IPS-15b (cell line): ENCODE measurements around the gene TMEM101.
A peak's percentile ranks its signal among the peaks of the same experiment; 100 is the strongest.
"Not testable (repeated sequence)": the region's sequence is repeated elsewhere in the genome, so short reads cannot be mapped to it uniquely, and the experiment has no call there.

Source experiments
- H3K27me3 ChIP-seq: one replicate; pipeline ENCODE4 v1.6.1; 2013; ENCODE audit warnings: low read length; ENCODE audit not compliant: control insufficient read depth, insufficient read depth
- H3K36me3 ChIP-seq: one replicate; pipeline ENCODE4 v1.6.1; 2013; ENCODE audit warnings: low read length; ENCODE audit not compliant: control insufficient read depth, insufficient read depth
- H3K4me1 ChIP-seq: one replicate; pipeline ENCODE4 v1.6.1; 2013; ENCODE audit warnings: mild to moderate bottlenecking, low read length; ENCODE audit not compliant: control insufficient read depth, insufficient read depth
- H3K4me3 ChIP-seq: one replicate; pipeline ENCODE4 v1.5.1; 2013; ENCODE audit warnings: low read depth, low read length
- H3K9ac ChIP-seq: one replicate; pipeline ENCODE4 v1.6.1; 2013; ENCODE audit warnings: low read depth, mild to moderate bottlenecking, low read length
- H3K9me3 ChIP-seq: one replicate; pipeline ENCODE4 v1.6.1; 2013; ENCODE audit warnings: mild to moderate bottlenecking, low read length; ENCODE audit not compliant: control insufficient read depth, insufficient read depth

The TMEM101 gene

GRCh38 chr17:44004761-44005526 is 9.8 kb downstream of the TMEM101 start:
- no peaks in the 10 kb centered on the region for H3K36me3 ChIP-seq
- peaks cover 28% of the 10 kb centered on the region for H3K27me3 ChIP-seq
- peaks cover 7% of the 10 kb centered on the region for H3K4me1 ChIP-seq
- H3K4me3 ChIP-seq = peak overlapping the region; percentile 90
- no peaks in the 10 kb centered on the region for H3K9me3 ChIP-seq
- peak overlapping the region; percentile 37 for H3K9ac ChIP-seq

GRCh38 chr17:44004077-44004760 is 10.5 kb downstream of the TMEM101 start, which contains the start of gene NAGS:
Gene NAGS (plus strand): TSS chr17:44004622. CDS start chr17:44004664, 42 bp downstream.
- Histone ChIP-seq H3K9ac (peak within 1 kb of the TSS; percentile 37), H3K36me3 (no peaks in the 10 kb centered on the region), H3K9me3 (no peaks in the 10 kb centered on the region), H3K4me3 (peak within 1 kb of the TSS; percentile 90), H3K27me3 (peaks cover 28% of the 10 kb centered on the region), H3K4me1 (peaks cover 7% of the 10 kb centered on the region)

GRCh38 chr17:44002141-44002848 is 12.5 kb downstream of the TMEM101 start:
- Histone ChIP-seq H3K27me3 (peaks cover 24% of the 10 kb centered on the region), H3K9me3 (no peaks in the 10 kb centered on the region), H3K4me1 (no peaks in the 10 kb centered on the region), H3K36me3 (no peaks in the 10 kb centered on the region), H3K9ac (no peak overlapping the region), H3K4me3 (no peak overlapping the region)

- no peak overlapping the region for H3K9ac ChIP-seq
- H3K9me3 ChIP-seq = no peaks in the 10 kb centered on the region
- H3K36me3 ChIP-seq = no peaks in the 10 kb centered on the region
- H3K27me3 ChIP-seq = peaks cover 24% of the 10 kb centered on the region
- no peak overlapping the region for H3K4me3 ChIP-seq
- H3K4me1 ChIP-seq = no peaks in the 10 kb centered on the region
Measured at GRCh38 chr17:44001461-44001920, 13.3 kb downstream of the TMEM101 start.

- Histone ChIP-seq H3K4me3 (no peak overlapping the region), H3K27me3 (peaks cover 20% of the 10 kb centered on the region)
Measured at GRCh38 chr17:44000871-44001460, 13.8 kb downstream of the TMEM101 start.

GRCh38 chr17:44000141-44000860 is 14.5 kb downstream of the TMEM101 start:
- Histone ChIP-seq H3K4me1 (no peaks in the 10 kb centered on the region), H3K36me3 (no peaks in the 10 kb centered on the region), H3K4me3 (no peak overlapping the region), H3K27me3 (peaks cover 14% of the 10 kb centered on the region), H3K9me3 (no peaks in the 10 kb centered on the region), H3K9ac (no peak overlapping the region)

More at GRCh38 chr17:44000871-44001460, 13.8 kb downstream of the TMEM101 start:
- H3K9ac ChIP-seq = no peak overlapping the region
- no peaks in the 10 kb centered on the region for H3K4me1 ChIP-seq
- no peaks in the 10 kb centered on the region for H3K36me3 ChIP-seq
- H3K9me3 ChIP-seq = no peaks in the 10 kb centered on the region

- peaks cover 11% of the 10 kb centered on the region for H3K27me3 ChIP-seq
- no peaks in the 10 kb centered on the region for H3K9me3 ChIP-seq
Measured at GRCh38 chr17:43999024-43999423, 15.7 kb downstream of the TMEM101 start.

GRCh38 chr17:43998552-43998951 is 16.2 kb downstream of the TMEM101 start:
- Histone ChIP-seq H3K9ac (no peak overlapping the region), H3K36me3 (no peaks in the 10 kb centered on the region), H3K9me3 (no peaks in the 10 kb centered on the region), H3K4me1 (no peaks in the 10 kb centered on the region), H3K27me3 (peaks cover 8% of the 10 kb centered on the region), H3K4me3 (no peak overlapping the region)

More at GRCh38 chr17:43999024-43999423, 15.7 kb downstream of the TMEM101 start:
- Histone ChIP-seq H3K4me1 (no peaks in the 10 kb centered on the region), H3K9ac (no peak overlapping the region), H3K36me3 (no peaks in the 10 kb centered on the region), H3K4me3 (no peak overlapping the region)

- not testable (repeated sequence) for H3K4me1 ChIP-seq, H3K9ac ChIP-seq, H3K9me3 ChIP-seq, H3K27me3 ChIP-seq, H3K4me3 ChIP-seq, H3K36me3 ChIP-seq
Measured at GRCh38 chr17:43997180-43997579, 17.6 kb downstream of the TMEM101 start.

GRCh38 chr17:43995150-43995471 is 19.7 kb downstream of the TMEM101 start:
- Histone ChIP-seq H3K4me3 (peak overlapping the region; percentile 59), H3K27me3 (peaks cover 4% of the 10 kb centered on the region), H3K9me3 (no peaks in the 10 kb centered on the region), H3K4me1 (no peaks in the 10 kb centered on the region), H3K9ac (no peak overlapping the region), H3K36me3 (no peaks in the 10 kb centered on the region)
